ENCODE data around the gene POLR3H. TPM values are rescaled to one million over a fixed set of nuclear protein-coding genes. Genes with fewer than 3 reads are reported as not detected.

The POLR3H gene
- total and polyA plus RNA-seq, 2 donors (not counting 3 experiments of a cell fraction or from before 2014, with no cell fraction given) = 31.2 to 39.4 TPM

- no peaks in the 10 kb centered on the region for H3K27me3 ChIP-seq (ENCODE audit: control insufficient read depth in 2 of 2, insufficient read depth in 2 of 2, low read length in 2 of 2)
- no peaks in the 10 kb centered on the region for H4K20me1 ChIP-seq (replicated peaks; ENCODE audit: control insufficient read depth, extremely low read depth, insufficient read depth, low read length)
- H2AFZ ChIP-seq (ENCODE audit: low read depth, low read length) = no peak overlapping the region
- no peaks in the 10 kb centered on the region for H3K9me1 ChIP-seq (replicated peaks; ENCODE audit: control insufficient read depth, extremely low read depth, insufficient read depth, low read length)
- intact Hi-C loops (cut with micrococcal nuclease) (no loop called here), dilution Hi-C loops (cut with MboI; ENCODE audit: extremely low pct_ligation_motif_present, low sequenced_read_pairs) (no loop called here)
- no peak overlapping the region for H3K27ac ChIP-seq (ENCODE audit: insufficient read depth, low read depth, low read length)
- TF ChIP-seq FOS (IDR thresholded peaks at IDR 0.05; ENCODE audit: borderline replicate concordance, insufficient read depth, low read length) (no peak), GATA2 (IDR thresholded peaks at IDR 0.05; ENCODE audit: insufficient read depth, insufficient read length, low read depth, low read length) (no peak), MYC (IDR thresholded peaks at IDR 0.05; ENCODE audit: low read depth, low read length) (no peak), MAX (IDR thresholded peaks at IDR 0.05; ENCODE audit: insufficient read depth, insufficient read length) (no peak)
- H3K4me1 ChIP-seq (ENCODE audit: control insufficient read depth, extremely low read depth, insufficient read depth, low read length) = peaks cover 6% of the 10 kb centered on the region
- H3K4me2 ChIP-seq (ENCODE audit: insufficient read depth, low read length) = no peak overlapping the region
- no TSS peak for BruUV-seq (replicated peaks)
- FAIRE-seq (no peak), DNase-seq (ENCODE audit: low read depth, low spot score) (no peak)
- no peaks in the 10 kb centered on the region for H3K9me3 ChIP-seq (replicated peaks; ENCODE audit: control insufficient read depth, insufficient read depth, low read length)
- CTCF ChIA-PET = interaction anchor here (1.3 kb wide), 1 partner anchor 42 kb away, joined by 3 read pairs; no protein-coding TSS in a partner anchor
- POLR2A ChIA-PET = no interaction called here
- no peaks in the 10 kb centered on the region for H3K36me3 ChIP-seq (ENCODE audit: control insufficient read depth in 2 of 2, extremely low read depth in 1 of 2, insufficient read depth in 2 of 2, low read length in 2 of 2)
- no peak overlapping the region for H3K9ac ChIP-seq (replicated peaks; ENCODE audit: extremely low read depth, insufficient read depth, low read length)
- peaks cover 2% of the 10 kb centered on the region for H3K79me2 ChIP-seq (ENCODE audit: control insufficient read depth, insufficient read depth, low read length)
- no peak overlapping the region for H3K4me3 ChIP-seq (replicated peaks in 1 of 3; ENCODE audit: insufficient read depth in 1 of 3, low read depth in 1 of 3, low read length in 3 of 3)
Observed at GRCh38 chr22:41585898-41586297, 41.6 kb upstream of the POLR3H start.

- Histone ChIP-seq H3K27me3 (ENCODE audit: control insufficient read depth in 2 of 2, insufficient read depth in 2 of 2, low read length in 2 of 2) (no peaks in the 10 kb centered on the region), H3K9me1 (replicated peaks; ENCODE audit: control insufficient read depth, extremely low read depth, insufficient read depth, low read length) (no peaks in the 10 kb centered on the region), H3K4me2 (ENCODE audit: insufficient read depth, low read length) (no peak overlapping the region), H3K79me2 (ENCODE audit: control insufficient read depth, insufficient read depth, low read length) (peaks cover 2% of the 10 kb centered on the region), H3K9ac (replicated peaks; ENCODE audit: extremely low read depth, insufficient read depth, low read length) (no peak overlapping the region), H3K4me1 (ENCODE audit: control insufficient read depth, extremely low read depth, insufficient read depth, low read length) (peaks cover 6% of the 10 kb centered on the region), H4K20me1 (replicated peaks; ENCODE audit: control insufficient read depth, extremely low read depth, insufficient read depth, low read length) (no peaks in the 10 kb centered on the region), H3K4me3 (replicated peaks in 1 of 3; ENCODE audit: insufficient read depth in 1 of 3, low read depth in 1 of 3, low read length in 3 of 3) (no peak overlapping the region), H3K36me3 (ENCODE audit: control insufficient read depth in 2 of 2, extremely low read depth in 1 of 2, insufficient read depth in 2 of 2, low read length in 2 of 2) (peaks cover 0 to 1% of the 10 kb centered on the region in 2 experiments), H3K27ac (ENCODE audit: insufficient read depth, low read depth, low read length) (no peak overlapping the region), H2AFZ (ENCODE audit: low read depth, low read length) (no peak overlapping the region), H3K9me3 (replicated peaks; ENCODE audit: control insufficient read depth, insufficient read depth, low read length) (no peaks in the 10 kb centered on the region)
- dilution Hi-C loops (cut with MboI; ENCODE audit: extremely low pct_ligation_motif_present, low sequenced_read_pairs) (no loop called here), intact Hi-C loops (cut with micrococcal nuclease) (no loop called here)
- FAIRE-seq (no peak), DNase-seq (ENCODE audit: low read depth, low spot score) (no peak)
- ChIA-PET POLR2A (no interaction called here), CTCF (interaction anchor here (2.4 kb wide), 1 partner anchor 41 kb away, joined by 6 read pairs; the partner anchor contains the start of gene POLR3H)
- BruUV-seq (replicated peaks) = no TSS peak
- no peak for TF ChIP-seq POLR2A (IDR thresholded peaks at IDR 0.05; ENCODE audit: low read depth, low read length)
- TF ChIP-seq JUN (IDR thresholded peaks at IDR 0.05; ENCODE audit: borderline replicate concordance, insufficient read depth, insufficient read length, low read depth) = no peak
- no peak for TF ChIP-seq MAX (IDR thresholded peaks at IDR 0.05; ENCODE audit: insufficient read depth, insufficient read length)
- no peak for TF ChIP-seq CTCF (IDR thresholded peaks at IDR 0.05; ENCODE audit: extremely low read depth in 1 of 2, insufficient read depth in 1 of 2, low read depth in 1 of 2, low read length in 2 of 2)
- no peak for TF ChIP-seq MYC (IDR thresholded peaks at IDR 0.05; ENCODE audit: low read depth, low read length)
- no peak for TF ChIP-seq EZH2 (IDR thresholded peaks at IDR 0.05; ENCODE audit: borderline replicate concordance, low read depth, low read length, severe bottlenecking)
- no peak for TF ChIP-seq FOS (IDR thresholded peaks at IDR 0.05; ENCODE audit: borderline replicate concordance, insufficient read depth, low read length)
- no peak for TF ChIP-seq POLR2AphosphoS5 (IDR thresholded peaks at IDR 0.05; ENCODE audit: insufficient read depth, low read depth, low read length)
- TF ChIP-seq GATA2 (IDR thresholded peaks at IDR 0.05; ENCODE audit: insufficient read depth, insufficient read length, low read depth, low read length) = no peak
Observed at GRCh38 chr22:41584881-41585280, 40.6 kb upstream of the POLR3H start.

Measured in endothelial cell of umbilical vein (primary cell).